ENCODE results near the gene CDH4. TPM values are rescaled to one million over a fixed set of nuclear protein-coding genes. Genes with fewer than 3 reads are reported as not detected.

Gene CDH4
- total and polyA plus RNA-seq, 9 of the 15 experiments (the other 6 are each of a cell fraction or from before 2014, with no cell fraction given) = 0.04 TPM; not detected in 8

DNA sequence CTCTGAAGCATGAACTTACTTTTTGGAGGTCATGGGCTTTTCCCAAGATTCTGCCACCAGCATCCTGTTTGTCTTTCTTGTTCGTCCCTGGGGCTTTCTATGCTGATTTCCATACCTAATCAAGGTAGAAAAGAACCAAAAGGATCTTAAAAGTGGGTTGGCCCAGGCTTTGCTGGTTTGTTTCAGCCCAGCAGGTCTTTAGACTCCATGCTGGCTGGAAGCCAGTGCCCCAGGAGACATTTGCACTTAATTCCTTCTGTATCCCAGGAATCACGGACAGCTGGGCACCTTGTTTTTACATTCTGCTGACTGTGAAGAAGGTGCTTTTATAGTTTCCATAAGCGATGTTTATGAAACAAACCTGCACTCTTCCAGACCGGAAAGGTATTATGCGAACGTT lies 195.9 kb downstream of the CDH4 start:
- H3K9me3 ChIP-seq (replicated peaks; ENCODE audit: control insufficient read depth, insufficient read depth, low read depth, low read length) = no peaks in the 10 kb centered on the region
- TF ChIP-seq NEUROD1 (IDR thresholded peaks at IDR 0.05; ENCODE audit: borderline replicate concordance, low read depth, low read length, partially characterized antibody) (no peak), ZNF589 (CRISPR knock-in tag; IDR thresholded peaks at IDR 0.05; ENCODE audit: low read depth) (no peak), FOXP1 (CRISPR knock-in tag; IDR thresholded peaks at IDR 0.05) (no peak), MCM5 (IDR thresholded peaks at IDR 0.05; ENCODE audit: low read depth) (no peak), ZNF408 (CRISPR knock-in tag; IDR thresholded peaks at IDR 0.05; ENCODE audit: low read depth) (no peak), ZBTB8A (IDR thresholded peaks at IDR 0.05; ENCODE audit: partially characterized antibody) (no peak), ZNF518B (CRISPR knock-in tag; IDR thresholded peaks at IDR 0.05) (no peak), C11orf30 (IDR thresholded peaks at IDR 0.05; ENCODE audit: low read depth) (no peak), EP400 (IDR thresholded peaks at IDR 0.05) (no peak), PCBP2 (IDR thresholded peaks at IDR 0.05; ENCODE audit: low read depth, low read length, poor library complexity, severe bottlenecking) (no peak), ZNF76 (CRISPR knock-in tag; IDR thresholded peaks at IDR 0.05; ENCODE audit: borderline replicate concordance) (no peak), FUS (optimal IDR thresholded peaks at IDR 0.05; ENCODE audit: low read depth, low read length) (no peak)
- TF ChIP-seq, protein P1, sequence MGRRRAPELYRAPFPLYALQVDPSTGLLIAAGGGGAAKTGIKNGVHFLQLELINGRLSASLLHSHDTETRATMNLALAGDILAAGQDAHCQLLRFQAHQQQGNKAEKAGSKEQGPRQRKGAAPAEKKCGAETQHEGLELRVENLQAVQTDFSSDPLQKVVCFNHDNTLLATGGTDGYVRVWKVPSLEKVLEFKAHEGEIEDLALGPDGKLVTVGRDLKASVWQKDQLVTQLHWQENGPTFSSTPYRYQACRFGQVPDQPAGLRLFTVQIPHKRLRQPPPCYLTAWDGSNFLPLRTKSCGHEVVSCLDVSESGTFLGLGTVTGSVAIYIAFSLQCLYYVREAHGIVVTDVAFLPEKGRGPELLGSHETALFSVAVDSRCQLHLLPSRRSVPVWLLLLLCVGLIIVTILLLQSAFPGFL (CRISPR knock-in tag; IDR thresholded peaks at IDR 0.05) = no peak
- H3K4me3 ChIP-seq = no peak overlapping the region
- WGBS (ENCODE audit: insufficient coverage, low coverage, missing lambda C conversion rate) = 0% methylated on average over 6 of the region's 6 CpGs
- H4K20me1 ChIP-seq (replicated peaks; ENCODE audit: control insufficient read depth, insufficient read depth, low read length) = no peaks in the 10 kb centered on the region
- no peak overlapping the region for H2AFZ ChIP-seq (ENCODE audit: low read depth, low read length)
- intact Hi-C loops (cut with micrococcal nuclease) (no loop called here), in situ Hi-C loops (cut with MboI) (no loop called here)
- ChIA-PET CTCF (ENCODE audit: low intra/inter-chr PET ratio) (no interaction called here), POLR2A (no interaction called here)
- H3K27ac ChIP-seq (ENCODE audit: extremely low read depth, low read depth, low read length) = no peak overlapping the region
- no peak for ATAC-seq
- H3K36me3 ChIP-seq (ENCODE audit: control insufficient read depth, insufficient read depth, low read length) = no peaks in the 10 kb centered on the region
- no peak for DNase-seq (ENCODE audit: extremely low read depth in 1 of 4, low spot score in 3 of 4)
- no peak for FAIRE-seq
- no TSS peak for BruUV-seq (replicated peaks)
- H3K4me1 ChIP-seq (replicated peaks in 1 of 2; ENCODE audit: control insufficient read depth in 2 of 2, insufficient read depth in 2 of 2, low read length in 2 of 2) = no peaks in the 10 kb centered on the region
- H3K9ac ChIP-seq (ENCODE audit: insufficient read depth in 1 of 2, low read depth in 2 of 2, low read length in 2 of 2) = no peak overlapping the region
- no peaks in the 10 kb centered on the region for H3K9me1 ChIP-seq (ENCODE audit: control insufficient read depth, insufficient read depth, low read length)
- peaks cover 0 to 8% of the 10 kb centered on the region in 2 experiments; a peak in 2 of 5 replicates for H3K27me3 ChIP-seq (ENCODE audit: control insufficient read depth in 2 of 2, insufficient read depth in 2 of 2, low read length in 2 of 2)
- H3K79me2 ChIP-seq (ENCODE audit: control insufficient read depth, insufficient read depth, low read length) = no peaks in the 10 kb centered on the region
- no peak overlapping the region for H3K4me2 ChIP-seq (ENCODE audit: insufficient read depth, low read length)
